GM21723 (cell line): ENCODE results near the gene NEUROG2.
"Not testable (repeated sequence)": the region's sequence is repeated elsewhere in the genome, so short reads cannot be mapped to it uniquely, and the experiment has no call there.

ENCODE experiments used
- ATAC-seq: cut with Tn5 transposase; IDR thresholded peaks from one replicate; pipeline ENCODE4 v1.9.1; 2021; ENCODE audit warnings: mild to moderate bottlenecking, moderate library complexity; ENCODE audit not compliant: unreplicated experiment

Gene NEUROG2

DNA sequence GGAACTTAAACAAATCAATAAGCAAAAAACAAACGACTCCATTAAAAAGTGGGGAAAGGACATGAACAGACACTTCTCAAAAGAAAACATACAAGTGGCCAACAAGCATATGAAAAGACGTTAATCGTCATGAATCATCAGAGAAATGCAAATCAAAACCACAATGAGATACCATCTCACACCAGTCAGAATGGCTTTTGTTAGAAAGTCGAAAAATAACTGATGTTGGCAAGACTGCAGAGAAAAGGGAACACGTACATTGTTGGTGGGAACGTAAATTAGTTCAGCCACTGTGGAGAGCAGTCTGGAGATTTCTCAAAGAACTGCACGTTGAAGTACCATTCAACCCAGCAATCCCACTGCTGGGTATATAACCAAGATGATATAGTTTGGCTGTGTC, 23.7 kb downstream of the NEUROG2 start:
- ATAC-seq: no peak

DNA sequence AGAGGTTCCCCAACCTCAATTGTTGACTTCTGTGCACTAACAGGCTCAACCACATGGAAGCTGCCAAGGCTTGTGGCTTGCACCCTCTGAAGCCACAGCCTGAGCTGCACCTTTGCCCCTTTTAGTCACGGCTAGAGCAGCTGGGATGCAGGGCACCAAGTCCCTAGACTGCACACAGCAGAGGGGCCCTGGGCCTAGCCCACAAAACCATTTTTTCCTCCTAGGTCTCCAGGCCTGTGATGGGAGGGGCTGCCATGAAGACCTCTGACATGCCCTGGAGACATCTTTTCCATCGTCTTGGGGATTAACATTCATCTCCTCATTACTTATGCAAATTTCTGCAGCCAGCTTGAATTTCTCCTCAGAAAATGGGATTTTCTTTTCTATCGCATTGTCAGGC, 25.2 kb downstream of the NEUROG2 start:
- not testable (repeated sequence) for ATAC-seq

DNA sequence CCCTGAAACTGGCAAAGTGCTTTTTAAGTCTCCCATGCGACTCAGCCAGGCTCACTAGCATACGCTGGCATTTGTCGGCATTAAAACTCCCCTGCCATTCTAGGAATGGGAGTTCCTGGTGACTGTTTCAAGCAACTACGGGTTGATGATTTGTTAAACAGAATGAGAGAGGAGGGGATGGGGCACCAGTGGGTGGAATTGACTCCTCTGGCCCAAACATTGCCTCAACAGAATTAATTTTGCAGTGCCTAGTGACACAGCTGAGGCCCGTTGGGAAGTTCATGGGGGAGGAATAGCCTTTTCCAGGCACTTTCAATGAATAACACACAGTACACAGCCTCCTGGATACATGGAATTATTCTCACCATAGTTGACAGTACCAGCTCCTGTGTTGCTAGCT, 30.1 kb downstream of the NEUROG2 start:
- ATAC-seq: no peak

DNA sequence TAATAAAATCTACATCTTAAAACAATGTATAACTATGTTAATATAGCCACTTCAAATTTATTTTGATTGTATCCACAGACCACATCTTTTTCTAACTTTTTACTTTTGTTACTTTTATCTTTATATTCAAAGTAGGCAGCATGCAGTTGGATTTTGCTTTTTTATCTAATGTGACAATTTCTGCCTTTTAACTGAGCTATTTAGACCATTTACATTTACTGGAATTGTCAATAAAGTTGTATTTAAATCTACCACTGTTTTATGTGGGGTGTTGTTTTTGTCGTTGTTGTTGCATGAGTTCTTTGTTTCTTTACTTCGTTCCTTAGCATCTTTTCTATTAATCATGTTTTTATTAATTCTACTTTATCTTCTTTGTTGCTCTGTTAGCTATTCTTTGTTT, 42.0 kb downstream of the NEUROG2 start:
- ATAC-seq: no peak

DNA sequence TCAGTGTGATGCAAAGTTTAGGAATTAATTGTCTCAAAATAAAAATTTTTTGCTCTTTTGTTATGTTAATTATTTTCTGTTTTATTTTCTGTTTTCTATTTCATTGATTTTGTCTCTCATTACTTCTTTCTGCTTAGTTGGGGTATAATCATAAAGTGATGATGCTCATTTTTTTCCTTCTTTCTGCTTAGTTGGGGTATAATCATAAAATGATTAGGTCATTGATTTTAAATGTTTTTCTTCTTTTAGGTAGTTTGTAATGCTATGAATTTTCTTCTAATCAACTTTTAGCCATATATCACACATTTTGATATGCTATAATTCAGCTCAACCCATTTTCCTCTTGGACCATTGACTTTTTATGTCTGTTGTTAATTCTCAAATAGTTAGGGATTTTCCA, 43.7 kb downstream of the NEUROG2 start:
- no peak for ATAC-seq
